Measurements from ENCODE around the gene PTPRZ1. TPM values are rescaled to one million over a fixed set of nuclear protein-coding genes. Genes with fewer than 3 reads are reported as not detected.

PTPRZ1 gene
- polyA plus RNA-seq, 3 donors = not detected

GRCh38 chr7:122068999-122069398, 196.0 kb downstream of the PTPRZ1 start:
- Histone ChIP-seq H3K4me2 (replicated peaks; ENCODE audit: extremely low read depth, low read length, poor library complexity, severe bottlenecking) (no peak overlapping the region), H3K9ac (ENCODE audit: insufficient read depth, low read length, poor library complexity, severe bottlenecking) (no peak overlapping the region), H3K4me3 (replicated peaks in 1 of 3; ENCODE audit: low read depth in 2 of 3, low read length in 3 of 3) (no peak overlapping the region), H4K20me1 (ENCODE audit: insufficient read depth, low read length) (no peaks in the 10 kb centered on the region), H3K9me3 (replicated peaks in 1 of 2; ENCODE audit: control insufficient read depth in 1 of 2, insufficient read depth in 1 of 2, low read length in 2 of 2) (no peaks in the 10 kb centered on the region), H3K79me2 (ENCODE audit: insufficient read depth, low read length) (no peaks in the 10 kb centered on the region), H3K27ac (ENCODE audit: low read depth in 1 of 2, low read length in 2 of 2) (no peak overlapping the region), H2AFZ (ENCODE audit: insufficient read depth, low read depth, low read length, poor library complexity, severe bottlenecking) (no peak overlapping the region), H3K36me3 (replicated peaks in 1 of 2; ENCODE audit: control insufficient read depth in 1 of 2, insufficient read depth in 2 of 2, low read length in 2 of 2) (no peaks in the 10 kb centered on the region), H3K27me3 (ENCODE audit: control insufficient read depth in 2 of 2, insufficient read depth in 2 of 2, low read length in 2 of 2) (no peaks in the 10 kb centered on the region), H3K4me1 (ENCODE audit: control insufficient read depth in 1 of 2, insufficient read depth in 2 of 2, low read length in 2 of 2) (no peaks in the 10 kb centered on the region)
- peaks cover 0 to 5% (median 0%) of the 10 kb centered on the region in 7 donors for H3K9me3 Mint-ChIP-seq
- no peaks in the 10 kb centered on the region for H3K36me3 Mint-ChIP-seq
- peaks cover 0 to 3% (median 3%) of the 10 kb centered on the region in 3 donors for H3K27me3 Mint-ChIP-seq (ENCODE audit: low read depth in 3 of 3)
- WGBS (ENCODE audit: insufficient coverage) = 43% methylated on average over 1 of the region's 3 CpGs
- H3K27ac Mint-ChIP-seq = no peak overlapping the region
- TF ChIP-seq CTCF (IDR thresholded peaks at IDR 0.05) = no peak
- H3K4me1 Mint-ChIP-seq = no peaks in the 10 kb centered on the region
- no peak for DNase-seq
- intact Hi-C loops (cut with micrococcal nuclease) = no loop called here
- no peak overlapping the region for H3K4me3 Mint-ChIP-seq

GRCh38 chr7:122070062-122070461, 197.1 kb downstream of the PTPRZ1 start:
- H3K9me3 Mint-ChIP-seq = peaks cover 0 to 7% (median 0%) of the 10 kb centered on the region in 7 donors
- Histone ChIP-seq H4K20me1 (ENCODE audit: insufficient read depth, low read length) (no peaks in the 10 kb centered on the region), H3K4me3 (replicated peaks in 1 of 3; ENCODE audit: low read depth in 2 of 3, low read length in 3 of 3) (no peak overlapping the region), H3K27ac (ENCODE audit: low read depth in 1 of 2, low read length in 2 of 2) (no peak overlapping the region), H3K36me3 (replicated peaks in 1 of 2; ENCODE audit: control insufficient read depth in 1 of 2, insufficient read depth in 2 of 2, low read length in 2 of 2) (no peaks in the 10 kb centered on the region), H3K4me1 (ENCODE audit: control insufficient read depth in 1 of 2, insufficient read depth in 2 of 2, low read length in 2 of 2) (no peaks in the 10 kb centered on the region), H3K9ac (ENCODE audit: insufficient read depth, low read length, poor library complexity, severe bottlenecking) (no peak overlapping the region), H3K4me2 (replicated peaks; ENCODE audit: extremely low read depth, low read length, poor library complexity, severe bottlenecking) (no peak overlapping the region), H3K27me3 (ENCODE audit: control insufficient read depth in 2 of 2, insufficient read depth in 2 of 2, low read length in 2 of 2) (no peaks in the 10 kb centered on the region), H3K79me2 (ENCODE audit: insufficient read depth, low read length) (no peaks in the 10 kb centered on the region), H2AFZ (ENCODE audit: insufficient read depth, low read depth, low read length, poor library complexity, severe bottlenecking) (no peak overlapping the region), H3K9me3 (replicated peaks in 1 of 2; ENCODE audit: control insufficient read depth in 1 of 2, insufficient read depth in 1 of 2, low read length in 2 of 2) (no peaks in the 10 kb centered on the region)
- no peak overlapping the region for H3K27ac Mint-ChIP-seq
- WGBS (ENCODE audit: insufficient coverage) = no CpG with 5 or more reads among the region's 1 CpG
- H3K27me3 Mint-ChIP-seq (ENCODE audit: low read depth in 3 of 3) = peaks cover 0 to 3% (median 0%) of the 10 kb centered on the region in 3 donors
- intact Hi-C loops (cut with micrococcal nuclease) = no loop called here
- H3K4me1 Mint-ChIP-seq = no peaks in the 10 kb centered on the region
- no peak for DNase-seq
- H3K4me3 Mint-ChIP-seq = no peak overlapping the region
- no peaks in the 10 kb centered on the region for H3K36me3 Mint-ChIP-seq
- TF ChIP-seq CTCF (IDR thresholded peaks at IDR 0.05) = no peak

All from CD14-positive monocyte (primary cell).